HG02840 (cell line): Measurements from ENCODE around the gene ZNF503.
"Not testable (repeated sequence)": the region's sequence is repeated elsewhere in the genome, so short reads cannot be mapped to it uniquely, and the experiment has no call there.

ENCODE experiments used
- ATAC-seq: cut with Tn5 transposase; IDR thresholded peaks from one replicate; pipeline ENCODE4 v1.9.1; 2021; ENCODE audit warnings: mild to moderate bottlenecking, moderate library complexity, moderate number of reproducible peaks; ENCODE audit not compliant: unreplicated experiment, low FRiP score

The ZNF503 gene

GRCh38 chr10:75396631-75397495, 4.7 kb downstream of the ZNF503 start:
- no peak for ATAC-seq

- no peak for ATAC-seq
Measured at GRCh38 chr10:75395932-75396630, 5.5 kb downstream of the ZNF503 start.

GRCh38 chr10:75395066-75395931, 6.3 kb downstream of the ZNF503 start:
- no peak for ATAC-seq

- ATAC-seq: no peak
Measured at GRCh38 chr10:75394221-75394620, 7.3 kb downstream of the ZNF503 start.

- ATAC-seq: no peak
Measured at GRCh38 chr10:75392744-75393143, 8.8 kb downstream of the ZNF503 start.

GRCh38 chr10:75392271-75392670, 9.3 kb downstream of the ZNF503 start:
- no peak for ATAC-seq

- no peak for ATAC-seq
Measured at GRCh38 chr10:75390178-75390577, 11.4 kb downstream of the ZNF503 start.

- no peak for ATAC-seq
Measured at GRCh38 chr10:75388082-75388481, 13.5 kb downstream of the ZNF503 start.

GRCh38 chr10:75386128-75386527, 15.4 kb downstream of the ZNF503 start:
- no peak for ATAC-seq

- ATAC-seq: no peak
Measured at GRCh38 chr10:75379817-75380216, 21.7 kb downstream of the ZNF503 start.

GRCh38 chr10:75379212-75379724, 22.3 kb downstream of the ZNF503 start:
- no peak for ATAC-seq

GRCh38 chr10:75378379-75378778, 23.2 kb downstream of the ZNF503 start:
- ATAC-seq: no peak

- ATAC-seq: no peak
Measured at GRCh38 chr10:75377869-75378268, 23.7 kb downstream of the ZNF503 start.

GRCh38 chr10:75375838-75376237, 25.7 kb downstream of the ZNF503 start:
- ATAC-seq: no peak

GRCh38 chr10:75371010-75371409, 30.6 kb downstream of the ZNF503 start:
- ATAC-seq: no peak

- ATAC-seq: not testable (repeated sequence)
Measured at GRCh38 chr10:75369838-75370237, 31.7 kb downstream of the ZNF503 start.

- ATAC-seq: no peak
Measured at GRCh38 chr10:75367901-75368300, 33.7 kb downstream of the ZNF503 start.

- ATAC-seq: no peak
Measured at GRCh38 chr10:75367021-75367487, 34.5 kb downstream of the ZNF503 start.

- no peak for ATAC-seq
Measured at GRCh38 chr10:75363431-75363830, 38.1 kb downstream of the ZNF503 start.

GRCh38 chr10:75359876-75360275, 41.7 kb downstream of the ZNF503 start:
- not testable (repeated sequence) for ATAC-seq
